Coronary artery (tissue), 2 donors: ENCODE measurements around the gene RAD51B.

Experiments
- DNase-seq: peaks from one replicate; pipeline ENCODE4 v3.0.0-alpha.2; 2017; ENCODE audit warnings: low spot score
- H3K27ac ChIP-seq, 2 donors: fragments of 200-600 bp; sonication (generic); one replicate each; pipeline ENCODE4 v1.5.1; 2016 to 2019
- H3K4me3 ChIP-seq: fragments of 200-600 bp; sonication (generic); 2 replicates; pipeline ENCODE4 v1.5.1; 2016; ENCODE audit warnings: mild to moderate bottlenecking, moderate library complexity
- CTCF ChIP-seq: fragments of 200-600 bp; sonication (generic); IDR thresholded peaks from one replicate; pipeline ENCODE4 v1.5.1; 2019; ENCODE audit warnings: antibody characterized with exemption

The RAD51B gene

GRCh38 chr14:68518761-68519670 is 699.4 kb downstream of the RAD51B start:
- H3K27ac ChIP-seq = peak overlapping the region; percentile 54 to 76
- no peak for DNase-seq
- TF ChIP-seq CTCF = no peak
- H3K4me3 ChIP-seq = no peak overlapping the region

GRCh38 chr14:68519671-68520187 is 700.1 kb downstream of the RAD51B start:
- no peak overlapping the region for H3K4me3 ChIP-seq
- no peak for DNase-seq
- peak overlapping the region; percentile 54 to 79 for H3K27ac ChIP-seq
- no peak for TF ChIP-seq CTCF

GRCh38 chr14:68520637-68521556 is 701.3 kb downstream of the RAD51B start:
- Histone ChIP-seq H3K4me3 (no peak overlapping the region), H3K27ac (peak overlapping the region; percentile 64 to 79)
- DNase-seq = no peak
- no peak for TF ChIP-seq CTCF

- no peak overlapping the region for H3K4me3 ChIP-seq
- no peak for TF ChIP-seq CTCF
- DNase-seq = no peak
- H3K27ac ChIP-seq = peak overlapping the region; percentile 64 to 79
Measured at GRCh38 chr14:68521557-68521901, 702.0 kb downstream of the RAD51B start.

- TF ChIP-seq CTCF = no peak
- Histone ChIP-seq H3K27ac (peak overlapping the region; percentile 64 to 79), H3K4me3 (no peak overlapping the region)
- DNase-seq = no peak
Measured at GRCh38 chr14:68521961-68522509, 702.5 kb downstream of the RAD51B start.

GRCh38 chr14:68522510-68523325 is 703.1 kb downstream of the RAD51B start:
- TF ChIP-seq CTCF = no peak
- peak; percentile 70 for DNase-seq
- no peak overlapping the region for H3K4me3 ChIP-seq
- peak overlapping the region; percentile 64 to 79 for H3K27ac ChIP-seq
